GM19099 (cell line): ENCODE data around the gene CNGA2.

ENCODE experiments used
- POLR2A ChIP-seq: IDR thresholded peaks from 3 replicates; pipeline ENCODE4 v1.6.1; 2011; ENCODE audit warnings: low read depth; ENCODE audit not compliant: insufficient read length; ENCODE audit errors: extremely low read depth

CNGA2 gene

GRCh38 chrX:151763711-151764110, 29.2 kb downstream of the CNGA2 start:
- no peak for TF ChIP-seq POLR2A

- no peak for TF ChIP-seq POLR2A
Observed at GRCh38 chrX:151765026-151765425, 30.5 kb downstream of the CNGA2 start.

- TF ChIP-seq POLR2A = no peak
Observed at GRCh38 chrX:151771726-151772125, 37.2 kb downstream of the CNGA2 start.

DNA sequence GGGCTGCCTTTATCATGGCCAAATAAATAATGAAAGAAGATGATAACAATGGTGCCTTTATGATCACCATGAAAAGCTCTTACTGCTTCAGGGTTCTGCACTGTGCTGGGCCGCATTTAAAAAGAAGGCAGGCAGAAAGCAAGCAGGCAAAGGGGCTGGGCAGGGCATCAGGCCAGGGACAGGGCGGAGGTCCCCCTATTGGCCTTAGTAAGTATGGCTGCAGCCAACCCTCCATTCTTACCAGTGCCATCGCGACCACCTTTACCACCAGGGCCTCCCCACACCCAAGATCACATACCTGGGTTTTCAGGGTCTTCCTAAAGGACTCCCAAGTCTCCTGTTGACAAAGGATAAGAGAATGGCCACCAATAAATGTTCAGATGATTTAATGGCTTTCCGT, 38.9 kb downstream of the CNGA2 start:
- no peak for TF ChIP-seq POLR2A

DNA sequence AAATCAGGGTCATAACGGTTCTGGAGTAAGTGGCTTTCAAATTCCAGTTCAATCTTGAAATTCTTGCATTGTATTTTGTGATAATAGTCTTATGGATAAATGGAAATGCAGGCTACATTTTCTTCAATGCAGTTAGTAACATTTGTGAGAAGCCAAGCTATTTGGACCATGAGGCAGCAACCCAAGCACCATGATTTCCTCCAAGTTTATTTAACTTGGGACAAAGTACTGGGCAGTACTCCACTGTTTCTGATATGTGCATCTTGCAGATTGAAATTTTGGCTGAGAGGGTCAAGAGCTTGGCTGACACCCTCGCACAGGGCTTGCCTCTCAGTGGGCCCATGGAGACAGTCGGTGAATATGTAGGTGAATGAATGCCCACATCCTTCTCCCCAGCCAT, 39.9 kb downstream of the CNGA2 start:
- TF ChIP-seq POLR2A = no peak

DNA sequence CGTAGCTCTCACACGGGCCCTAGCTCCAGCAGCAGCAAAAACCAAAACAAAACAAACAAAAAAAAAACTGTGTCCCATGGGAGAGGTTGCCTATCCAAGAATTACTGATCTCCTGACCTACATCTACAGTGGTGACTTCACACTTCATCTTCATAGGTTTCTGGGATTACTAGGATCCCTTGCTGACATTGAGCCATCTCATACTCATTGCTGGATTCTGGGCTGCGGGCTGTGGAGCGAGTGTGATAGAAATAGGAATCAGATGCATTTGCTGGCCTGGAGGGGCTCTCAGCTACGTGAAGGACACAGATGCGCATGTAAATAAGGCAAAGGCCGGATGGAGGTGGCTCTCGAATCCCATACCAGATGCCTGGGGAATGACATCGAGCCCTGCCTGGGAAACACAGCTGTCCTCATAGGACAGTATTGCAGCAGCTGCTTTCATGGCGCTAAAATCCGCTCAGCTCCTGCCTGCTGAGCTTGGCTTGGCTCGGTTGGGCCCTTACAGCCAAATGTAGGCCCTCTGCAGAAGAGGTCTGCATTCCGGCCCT, 41.7 kb downstream of the CNGA2 start:
- TF ChIP-seq POLR2A = no peak

- no peak for TF ChIP-seq POLR2A
Observed at GRCh38 chrX:151776936-151777335, 42.4 kb downstream of the CNGA2 start.

- TF ChIP-seq POLR2A = no peak
Observed at GRCh38 chrX:151779258-151779657, 44.7 kb downstream of the CNGA2 start.

DNA sequence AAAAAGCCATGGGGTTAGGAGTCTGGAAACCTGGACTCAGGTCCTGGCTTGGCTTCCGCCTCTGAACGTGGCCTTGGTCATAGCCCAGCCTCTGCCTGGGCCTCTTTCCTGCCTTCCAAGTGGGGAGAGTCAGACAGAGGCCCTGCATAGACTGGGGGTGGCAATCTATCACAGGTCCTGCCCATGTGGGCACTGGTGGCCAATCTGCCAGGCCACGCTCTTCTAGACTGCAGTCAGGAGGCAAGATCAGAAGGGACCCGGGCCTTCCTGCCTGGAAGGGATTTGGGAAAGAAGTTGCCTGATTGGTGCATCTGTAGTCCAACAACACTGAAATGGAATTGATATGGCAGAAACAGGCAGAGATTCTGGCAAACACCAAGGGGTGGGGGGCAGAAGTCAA, 46.1 kb downstream of the CNGA2 start:
- TF ChIP-seq POLR2A = no peak

DNA sequence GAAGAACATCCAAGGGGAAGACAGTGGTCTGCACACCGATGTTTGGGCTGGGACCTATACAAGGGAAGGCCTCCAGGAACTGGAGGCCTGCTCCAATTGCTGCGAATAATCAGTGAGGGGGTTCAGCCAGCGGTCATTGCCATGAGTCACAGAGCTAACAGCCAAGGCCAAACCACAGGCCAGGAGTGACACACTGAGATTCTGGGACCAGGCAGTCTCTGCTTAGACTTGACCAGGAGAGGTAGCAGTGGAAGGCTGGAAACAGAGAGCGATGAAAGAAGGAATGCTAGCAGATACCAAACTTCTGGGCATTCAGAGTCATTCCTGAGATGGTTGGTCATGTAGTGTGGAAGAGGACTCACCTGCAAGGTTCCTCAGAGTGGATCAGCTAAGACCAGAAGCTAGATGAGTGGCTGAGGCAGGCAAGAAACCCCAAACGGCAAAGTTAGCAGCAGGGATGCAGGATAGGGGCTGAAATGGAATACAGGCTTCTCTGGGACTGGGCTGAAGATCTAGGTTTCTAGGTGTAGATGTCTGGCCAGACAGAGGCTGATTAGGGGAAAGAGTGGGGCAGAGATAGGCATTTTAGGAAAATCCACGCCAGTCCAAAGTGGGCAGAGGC, 54.7 kb downstream of the CNGA2 start:
- no peak for TF ChIP-seq POLR2A

GRCh38 chrX:151790481-151791160, 56.1 kb downstream of the CNGA2 start:
- TF ChIP-seq POLR2A = no peak

DNA sequence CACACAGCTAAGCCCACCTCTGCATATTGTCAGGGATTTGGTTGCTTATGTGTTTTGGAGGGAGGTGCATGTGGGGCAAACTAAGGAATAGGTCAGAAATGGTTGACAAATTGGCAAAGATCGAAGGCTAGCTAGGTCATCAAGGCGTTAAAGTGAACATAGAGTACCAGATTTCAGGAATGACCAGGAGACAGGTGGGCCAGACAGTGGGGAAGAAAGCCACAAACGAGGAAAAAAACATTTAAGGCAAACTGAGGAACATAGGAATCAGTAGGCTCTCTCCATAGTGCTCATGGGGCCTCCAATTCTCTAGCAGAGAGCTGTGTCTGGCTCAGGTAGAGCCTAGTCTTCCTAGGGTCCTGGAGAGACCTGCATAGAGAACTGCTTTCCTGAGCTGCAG, 57.4 kb downstream of the CNGA2 start:
- TF ChIP-seq POLR2A = no peak

- TF ChIP-seq POLR2A = no peak
Observed at GRCh38 chrX:151792505-151792904, 58.0 kb downstream of the CNGA2 start.

DNA sequence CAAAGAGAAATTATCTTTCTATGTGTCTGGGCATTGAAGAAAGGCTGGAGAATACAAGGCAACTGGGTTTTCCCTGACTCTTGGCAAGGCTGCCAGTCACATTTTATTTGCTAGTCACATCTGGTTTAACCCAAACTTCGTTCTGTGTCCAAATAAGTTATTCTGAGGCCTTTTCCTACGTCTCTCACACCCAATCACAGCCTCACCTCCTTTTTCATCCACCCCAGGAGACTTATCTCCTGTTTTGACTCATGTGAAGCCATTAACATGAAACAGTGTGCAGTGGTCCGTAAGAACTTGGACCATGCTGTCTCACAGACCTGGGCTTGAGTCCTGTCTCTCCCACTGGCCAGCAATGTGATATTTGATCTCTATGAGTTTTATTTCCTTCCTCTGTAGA, 59.3 kb downstream of the CNGA2 start:
- no peak for TF ChIP-seq POLR2A
